GM12891 (cell line): ENCODE data around the gene SSTR5.

Experiments used
- PAX5 ChIP-seq: IDR thresholded peaks from 2 replicates; pipeline ENCODE4 v1.6.1; 2011; ENCODE audit warnings: low read length, moderate library complexity, mild to moderate bottlenecking; ENCODE audit not compliant: insufficient read depth, severe bottlenecking
- POLR2A ChIP-seq: IDR thresholded peaks from 2 replicates; pipeline ENCODE4 v1.6.1; 2011; ENCODE audit warnings: low read depth, low read length, control low read depth
- POLR2AphosphoS5 ChIP-seq: IDR thresholded peaks from 2 replicates; pipeline ENCODE4 v1.6.1; 2011; ENCODE audit warnings: low read depth, low read length, control low read depth
- POU2F2 ChIP-seq: IDR thresholded peaks from 2 replicates; pipeline ENCODE4 v1.6.1; 2011; ENCODE audit warnings: low read depth, mild to moderate bottlenecking, control low read depth, low read length, moderate library complexity
- SPI1 ChIP-seq: IDR thresholded peaks from 2 replicates; pipeline ENCODE4 v1.6.1; 2011; ENCODE audit warnings: low read depth, low read length, control low read depth
- TAF1 ChIP-seq: IDR thresholded peaks from 2 replicates; pipeline ENCODE4 v1.6.1; 2011; ENCODE audit warnings: low read depth, low read length, control low read depth

DNA sequence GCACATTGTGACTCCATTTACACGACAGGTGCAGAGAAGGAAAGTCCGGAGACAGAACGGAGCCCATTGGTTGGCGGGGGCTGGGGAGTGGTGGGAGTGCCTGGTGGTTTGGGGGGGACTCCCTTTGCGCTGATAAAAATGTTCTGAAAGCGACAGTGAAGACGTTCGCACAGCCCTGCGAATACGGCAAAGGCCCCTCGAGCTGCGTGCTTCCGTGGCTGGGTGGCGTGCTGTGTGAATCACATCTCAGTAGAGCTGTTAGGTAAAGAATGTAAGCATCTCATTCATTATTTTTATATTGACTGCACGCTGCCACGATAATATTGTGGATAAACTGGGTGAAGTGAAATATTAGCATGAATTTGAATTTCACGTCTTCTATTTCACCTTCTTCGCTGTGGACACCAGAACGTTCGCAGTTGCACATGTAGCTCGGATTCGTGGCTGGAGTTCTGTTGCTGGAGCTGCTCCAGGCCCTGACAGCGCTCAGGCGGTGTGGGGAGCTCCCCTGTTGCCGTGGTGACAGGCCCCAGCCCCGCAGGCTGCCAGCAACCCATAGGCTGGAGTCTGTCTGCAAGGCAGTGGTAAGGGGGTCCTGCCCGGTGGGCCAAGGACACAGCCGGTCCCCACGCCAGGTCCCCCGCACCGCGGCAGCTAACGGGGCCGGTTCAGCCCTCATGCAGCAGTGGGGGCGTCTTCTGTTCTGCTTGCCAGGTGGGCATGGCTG, 46.3 kb upstream of the SSTR5 start:
- TF ChIP-seq POLR2AphosphoS5 (no peak), POU2F2 (no peak), POLR2A (no peak), TAF1 (no peak), SPI1 (no peak), PAX5 (no peak)
